B cell (primary cell): ENCODE results near the gene EIF1AD. TPM values are rescaled to one million over a fixed set of nuclear protein-coding genes. Genes with fewer than 3 reads are reported as not detected.

Experiments
- ATAC-seq: fragments of 200-7000 bp; cut with Tn5 transposase; one replicate; pipeline ENCODE4 v1.10.0; 2021; ENCODE audit warnings: low read depth, mild to moderate bottlenecking, moderate number of reproducible peaks, moderate library complexity
- CTCF ChIA-PET: fragments of 350-600 bp; sonication (Branson Sonifier 250); formaldehyde crosslinking; loops from one replicate; lab custom pipeline; 2021; ENCODE audit warnings: antibody characterized with exemption, inconsistent platforms; lab: Charles Lee
- POLR2A ChIA-PET: fragments of 350-600 bp; sonication (Branson Sonifier 250); formaldehyde crosslinking; loops from one replicate; lab custom pipeline; 2021; ENCODE audit warnings: antibody characterized with exemption; lab: Charles Lee
- DNase-seq: peaks from one replicate; pipeline ENCODE4 v3.0.0; 2013
- H2AFZ ChIP-seq: 2 replicates; pipeline ENCODE4 v1.6.1; 2012; ENCODE audit warnings: mild to moderate bottlenecking, low read depth, low read length; ENCODE audit not compliant: insufficient read depth, poor library complexity, severe bottlenecking
- H3K27ac ChIP-seq, 2 donors: 1 replicate in 1 of 2; 2 replicates in 1 of 2; pipeline ENCODE4 v1.5.1; 2012 to 2013; ENCODE audit warnings: low read length in 2 of 2, mild to moderate bottlenecking in 2 of 2, moderate library complexity in 1 of 2
- H3K27me3 ChIP-seq, 4 experiments: fragments of 200-600 bp in 1 of 4; sonication (generic) in 1 of 4; replicated peaks in 1 of 4; 1 replicate in 2 of 4; 2 replicates in 2 of 4; pipeline versions ENCODE4 v1.6.1 to v1.7.0; 2013 to 2016; ENCODE audit warnings: low read length in 3 of 4, mild to moderate bottlenecking in 2 of 4, mixed read lengths in 1 of 4, moderate library complexity in 1 of 4; ENCODE audit not compliant: insufficient read depth in 4 of 4, control insufficient read depth in 3 of 4; ENCODE audit errors: control extremely low read depth in 1 of 4
- H3K36me3 ChIP-seq, 2 experiments: replicated peaks in 1 of 2; 1 replicate in 1 of 2; 2 replicates in 1 of 2; pipeline versions ENCODE4 v1.6.1 to v1.7.1; 2013; ENCODE audit warnings: low read length in 1 of 2; ENCODE audit not compliant: insufficient read depth in 2 of 2, control insufficient read depth in 1 of 2; ENCODE audit errors: control extremely low read depth in 1 of 2, extremely low read depth in 1 of 2
- H3K4me1 ChIP-seq, 2 donors: fragments of 200-600 bp in 1 of 2; sonication (generic) in 1 of 2; 1 replicate in 1 of 2; 2 replicates in 1 of 2; pipeline versions ENCODE4 v1.5.1 to v1.6.1; 2013 to 2017; ENCODE audit warnings: low read length in 2 of 2; ENCODE audit not compliant: control insufficient read depth in 2 of 2, insufficient read depth in 2 of 2
- H3K4me2 ChIP-seq: replicated peaks from 2 replicates; pipeline ENCODE3; 2012; ENCODE audit warnings: mild to moderate bottlenecking, low read depth, low read length; ENCODE audit not compliant: poor library complexity, severe bottlenecking
- H3K4me3 ChIP-seq, 5 experiments: fragments of 200-600 bp in 1 of 5; sonication (generic) in 1 of 5; 1 replicate in 3 of 5; 2 replicates in 2 of 5; pipeline versions ENCODE4 v1.5.1 to v1.7.0; 2011 to 2016; ENCODE audit warnings: low read length in 4 of 5, mild to moderate bottlenecking in 4 of 5, low read depth in 2 of 5, control low read depth in 1 of 5, moderate library complexity in 1 of 5; ENCODE audit not compliant: insufficient read depth in 1 of 5; ENCODE audit errors: control extremely low read depth in 1 of 5, extremely low read depth in 1 of 5
- H3K79me2 ChIP-seq: fragments of 200-600 bp; sonication (generic); one replicate; pipeline ENCODE4 v1.6.0; 2016; ENCODE audit warnings: low read length; ENCODE audit not compliant: control insufficient read depth, insufficient read depth
- H3K9ac ChIP-seq: fragments of 200-600 bp; sonication (generic); 2 replicates; pipeline ENCODE4 v1.6.1; 2017; ENCODE audit warnings: mild to moderate bottlenecking, low read length, moderate library complexity
- H3K9me3 ChIP-seq, 3 donors: one replicate each; pipeline versions ENCODE4 v1.6.1 to v1.7.1; 2013; ENCODE audit warnings: low read length in 2 of 3; ENCODE audit not compliant: control insufficient read depth in 2 of 3, insufficient read depth in 1 of 3; ENCODE audit errors: control extremely low read depth in 1 of 3
- H4K20me1 ChIP-seq: 2 replicates; pipeline ENCODE4 v1.6.0; 2012; ENCODE audit warnings: mild to moderate bottlenecking, low read length; ENCODE audit not compliant: insufficient read depth, control insufficient read depth, poor library complexity, severe bottlenecking
- H3K27ac Mint-ChIP-seq: one replicate; pipeline ENCODE4 v1.8.0; 2021; ENCODE audit warnings: mixed read lengths
- H3K27me3 Mint-ChIP-seq: one replicate; pipeline ENCODE4 v1.8.0; 2021; ENCODE audit warnings: mixed read lengths
- H3K4me1 Mint-ChIP-seq: one replicate; pipeline ENCODE4 v1.8.0; 2021; ENCODE audit warnings: mixed read lengths
- H3K4me3 Mint-ChIP-seq: one replicate; pipeline ENCODE4 v1.8.0; 2021; ENCODE audit warnings: mixed read lengths
- H3K9me3 Mint-ChIP-seq: one replicate; pipeline ENCODE4 v1.8.0; 2022; ENCODE audit warnings: mixed read lengths; ENCODE audit not compliant: insufficient read depth
- EZH2 ChIP-seq: IDR thresholded peaks from 2 replicates; pipeline ENCODE4 v1.6.1; 2012; ENCODE audit warnings: borderline replicate concordance, low read depth, mild to moderate bottlenecking, moderate library complexity, low read length; ENCODE audit not compliant: insufficient read depth, poor library complexity, severe bottlenecking
- WGBS: methylation state at CpG from one replicate; pipeline ENCODE4 v1.1.5; 2013; ENCODE audit warnings: missing lambda C conversion rate; ENCODE audit not compliant: insufficient coverage; 5-methylcytosine and 5-hydroxymethylcytosine counted together
- intact Hi-C: fragments of 100-400 bp; cut with micrococcal nuclease; formaldehyde crosslinking; loops from one replicate; pipeline ENCODE4 v1.10.0; 2022
- polyA plus RNA-seq: library from polyadenylated mRNA; depleted of rRNA; stranded (reverse); fragments of >200 nt; gene quantifications from 2 replicates; pipeline ENCODE4 v1.2.3, GENCODE V29; 2012
- total RNA-seq, 2 donors: library from RNA; stranded (reverse); fragments of 120-200 nt in 1 of 2; gene quantifications; 1 replicate in 1 of 2; 2 replicates in 1 of 2; pipeline versions ENCODE4 v1.2.3 to v1.2.4, GENCODE V29; 2013 to 2022
- TF ChIP-seq, protein P1 (sequence below): fragments of 200-600 bp; IDR thresholded peaks from one replicate; pipeline ENCODE4 v1.8.0; 2022; ENCODE audit warnings: antibody characterized with exemption, mild to moderate bottlenecking

Gene EIF1AD
- total and polyA plus RNA-seq, 2 donors (not counting 1 experiment from before 2014, with no cell fraction given): 56.9 to 65.2 TPM

DNA sequence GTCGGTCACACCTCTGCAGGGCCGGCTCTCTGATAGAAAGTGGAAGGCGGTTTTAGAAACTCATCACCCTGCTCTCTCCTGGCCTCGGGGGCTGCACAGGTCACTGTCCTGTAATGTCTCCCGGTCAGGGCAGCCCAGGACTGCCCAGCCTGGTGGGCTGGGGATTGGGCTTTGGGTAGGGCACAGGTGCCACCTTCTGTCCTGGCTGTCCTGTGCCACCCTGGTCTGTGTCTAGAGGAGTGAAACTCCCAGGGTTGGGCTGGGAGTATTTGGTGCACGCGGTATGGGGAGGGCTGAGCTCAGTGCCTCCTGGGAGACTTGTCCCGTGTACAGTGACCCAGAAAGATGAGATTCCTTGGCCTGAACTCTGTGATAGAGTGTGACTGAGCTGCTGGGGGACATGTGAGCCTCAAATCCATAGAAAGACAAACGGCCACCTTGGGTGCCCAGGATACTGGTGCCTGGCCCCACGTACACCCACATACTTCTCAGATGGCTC, 22.6 kb downstream of the EIF1AD start:
- intact Hi-C loops: no loop called here
- no peaks in the 10 kb centered on the region for H3K4me1 Mint-ChIP-seq
- H3K79me2 ChIP-seq: no peaks in the 10 kb centered on the region
- no peak overlapping the region for H3K4me3 Mint-ChIP-seq
- no peaks in the 10 kb centered on the region for H3K9me3 Mint-ChIP-seq
- H3K27me3 ChIP-seq: no peaks in the 10 kb centered on the region
- no peak for ATAC-seq
- H3K36me3 ChIP-seq: peaks cover 2 to 29% of the 10 kb centered on the region in 2 experiments
- H3K27me3 Mint-ChIP-seq: no peaks in the 10 kb centered on the region
- ChIA-PET CTCF (interaction anchor here (1.2 to 1.3 kb wide), 2 partner anchors 92 to 95 kb away, joined by 3 to 4 read pairs; no protein-coding TSS in a partner anchor), POLR2A (interaction anchor here (1.3 kb wide), 1 partner anchor 91 kb away, joined by 3 read pairs; the partner anchor contains the start of gene FIBP)
- TF ChIP-seq, protein P1, sequence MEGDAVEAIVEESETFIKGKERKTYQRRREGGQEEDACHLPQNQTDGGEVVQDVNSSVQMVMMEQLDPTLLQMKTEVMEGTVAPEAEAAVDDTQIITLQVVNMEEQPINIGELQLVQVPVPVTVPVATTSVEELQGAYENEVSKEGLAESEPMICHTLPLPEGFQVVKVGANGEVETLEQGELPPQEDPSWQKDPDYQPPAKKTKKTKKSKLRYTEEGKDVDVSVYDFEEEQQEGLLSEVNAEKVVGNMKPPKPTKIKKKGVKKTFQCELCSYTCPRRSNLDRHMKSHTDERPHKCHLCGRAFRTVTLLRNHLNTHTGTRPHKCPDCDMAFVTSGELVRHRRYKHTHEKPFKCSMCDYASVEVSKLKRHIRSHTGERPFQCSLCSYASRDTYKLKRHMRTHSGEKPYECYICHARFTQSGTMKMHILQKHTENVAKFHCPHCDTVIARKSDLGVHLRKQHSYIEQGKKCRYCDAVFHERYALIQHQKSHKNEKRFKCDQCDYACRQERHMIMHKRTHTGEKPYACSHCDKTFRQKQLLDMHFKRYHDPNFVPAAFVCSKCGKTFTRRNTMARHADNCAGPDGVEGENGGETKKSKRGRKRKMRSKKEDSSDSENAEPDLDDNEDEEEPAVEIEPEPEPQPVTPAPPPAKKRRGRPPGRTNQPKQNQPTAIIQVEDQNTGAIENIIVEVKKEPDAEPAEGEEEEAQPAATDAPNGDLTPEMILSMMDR: no peak
- no peak for TF ChIP-seq EZH2
- no peak overlapping the region for H3K27ac ChIP-seq
- no peak overlapping the region for H2AFZ ChIP-seq
- H3K4me3 ChIP-seq: no peak overlapping the region
- WGBS: 80% methylated on average over 4 of the region's 10 CpGs
- no peaks in the 10 kb centered on the region for H3K4me1 ChIP-seq
- no peak for DNase-seq
- no peaks in the 10 kb centered on the region for H4K20me1 ChIP-seq
- no peak overlapping the region for H3K27ac Mint-ChIP-seq
- H3K9me3 ChIP-seq: no peaks in the 10 kb centered on the region
- H3K9ac ChIP-seq: no peak overlapping the region
- H3K4me2 ChIP-seq: no peak overlapping the region

DNA sequence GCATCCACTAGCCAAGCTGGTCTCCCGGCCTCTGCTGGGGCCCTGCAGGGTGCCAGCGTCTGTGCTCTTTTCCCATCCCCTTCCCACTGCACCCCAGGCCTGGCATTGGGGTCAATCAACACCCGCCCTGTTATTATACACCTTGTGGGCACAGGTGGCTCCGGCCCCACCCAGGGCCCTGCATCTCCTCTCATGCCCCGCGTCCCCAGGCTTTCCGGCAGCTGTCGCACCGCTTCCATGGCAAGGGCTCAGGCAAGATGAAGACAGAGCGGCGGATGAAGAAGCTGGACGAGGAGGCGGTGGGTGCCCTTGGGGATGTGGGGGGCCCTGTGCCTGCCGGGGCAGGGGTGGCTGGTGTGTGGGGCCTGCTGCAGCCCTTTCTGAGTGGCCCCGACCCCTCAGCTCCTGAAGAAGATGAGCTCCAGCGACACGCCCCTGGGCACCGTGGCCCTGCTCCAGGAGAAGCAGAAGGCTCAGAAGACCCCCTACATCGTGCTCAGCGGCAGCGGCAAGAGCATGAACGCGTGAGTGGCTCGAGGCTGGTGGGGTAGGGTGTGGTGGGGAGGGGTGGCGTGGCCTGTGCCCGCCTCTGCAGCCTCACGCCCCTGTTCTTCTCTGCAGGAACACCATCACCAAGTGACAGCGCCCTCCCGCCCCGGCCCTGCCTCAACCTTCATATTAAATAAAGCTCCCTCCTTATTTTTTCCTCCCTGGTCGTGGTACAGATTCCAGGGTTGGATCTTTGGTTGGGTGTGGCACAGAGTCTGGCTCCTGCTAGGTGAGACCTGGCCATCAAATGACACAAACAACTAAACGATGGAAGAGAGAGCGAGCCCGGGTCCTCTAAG, 23.3 kb downstream of the EIF1AD start:
- Histone ChIP-seq H3K27me3 (no peaks in the 10 kb centered on the region), H3K36me3 (peaks cover 2 to 32% of the 10 kb centered on the region in 2 experiments), H2AFZ (no peak overlapping the region), H3K4me1 (no peaks in the 10 kb centered on the region), H3K4me2 (no peak overlapping the region), H3K27ac (no peak overlapping the region), H3K9me3 (no peaks in the 10 kb centered on the region), H3K79me2 (no peaks in the 10 kb centered on the region), H3K9ac (no peak overlapping the region), H3K4me3 (no peak overlapping the region), H4K20me1 (no peaks in the 10 kb centered on the region)
- POLR2A ChIA-PET: interaction anchor here (1.3 kb wide), 1 partner anchor 90 kb away, joined by 3 read pairs; the partner anchor contains the start of gene FIBP
- no peak overlapping the region for H3K4me3 Mint-ChIP-seq
- CTCF ChIA-PET: interaction anchor here (0.7 to 1.3 kb wide), 2 partner anchors 92 to 368 kb away, joined by 3 read pairs; no protein-coding TSS in a partner anchor
- no peak overlapping the region for H3K27ac Mint-ChIP-seq
- H3K9me3 Mint-ChIP-seq: no peaks in the 10 kb centered on the region
- no peak for TF ChIP-seq EZH2
- TF ChIP-seq, protein P1: no peak
- intact Hi-C loops: no loop called here
- no peaks in the 10 kb centered on the region for H3K27me3 Mint-ChIP-seq
- DNase-seq (no peak), ATAC-seq (no peak)
- WGBS: 97% methylated on average over 20 of the region's 34 CpGs
- H3K4me1 Mint-ChIP-seq: no peaks in the 10 kb centered on the region
